ENCODE measurements around the gene MYBL2. TPM values are rescaled to one million over a fixed set of nuclear protein-coding genes. Genes with fewer than 3 reads are reported as not detected.

Gene MYBL2
- total RNA-seq, 1 donor: 17.8 TPM

- no peak overlapping the region for H3K4me3 ChIP-seq (ENCODE audit: low read depth, low read length)
- no peak for TF ChIP-seq CTCF (IDR thresholded peaks at IDR 0.05; ENCODE audit: insufficient read depth, low read length)
- no peak for DNase-seq (ENCODE audit: low read depth)
These were observed 54.7 kb downstream of the MYBL2 start for GRCh38 chr20:43721429-43722152.

GRCh38 chr20:43722153-43722505, 55.2 kb downstream of the MYBL2 start:
- TF ChIP-seq CTCF (IDR thresholded peaks at IDR 0.05; ENCODE audit: insufficient read depth, low read length): no peak
- DNase-seq (ENCODE audit: low read depth): no peak
- H3K4me3 ChIP-seq (ENCODE audit: low read depth, low read length): no peak overlapping the region

DNA sequence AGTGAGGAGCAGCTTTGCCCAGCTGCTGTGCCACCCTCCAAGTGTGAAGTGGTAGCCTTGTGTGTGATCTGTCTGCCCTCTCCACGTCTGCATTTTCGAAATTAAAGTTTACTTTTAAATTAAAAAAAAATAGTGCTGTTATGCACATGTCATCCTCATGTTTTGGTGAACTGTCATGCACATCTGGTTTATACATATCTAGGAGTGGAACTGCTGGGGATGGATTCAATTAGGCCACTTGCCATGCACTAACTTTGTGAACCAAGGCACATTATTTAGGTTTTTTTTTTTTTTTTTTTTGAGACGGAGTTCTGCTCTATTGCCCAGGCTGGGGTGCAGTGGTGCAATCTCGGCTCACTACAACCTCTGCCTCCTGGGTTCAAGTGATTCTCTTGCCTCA, 56.3 kb downstream of the MYBL2 start:
- TF ChIP-seq CTCF (IDR thresholded peaks at IDR 0.05; ENCODE audit: insufficient read depth, low read length): no peak
- H3K4me3 ChIP-seq (ENCODE audit: low read depth, low read length): no peak overlapping the region
- no peak for DNase-seq (ENCODE audit: low read depth)

GRCh38 chr20:43723735-43724134, 56.8 kb downstream of the MYBL2 start:
- TF ChIP-seq CTCF (IDR thresholded peaks at IDR 0.05; ENCODE audit: insufficient read depth, low read length): no peak
- DNase-seq (ENCODE audit: low read depth): no peak
- H3K4me3 ChIP-seq (ENCODE audit: low read depth, low read length): no peak overlapping the region

- no peak for DNase-seq (ENCODE audit: low read depth)
- no peak overlapping the region for H3K4me3 ChIP-seq (ENCODE audit: low read depth, low read length)
- TF ChIP-seq CTCF (IDR thresholded peaks at IDR 0.05; ENCODE audit: insufficient read depth, low read length): no peak
These were observed 57.5 kb downstream of the MYBL2 start for GRCh38 chr20:43724383-43724782.

- no peak for TF ChIP-seq CTCF (IDR thresholded peaks at IDR 0.05; ENCODE audit: insufficient read depth, low read length)
- DNase-seq (ENCODE audit: low read depth): peak; percentile 12
- H3K4me3 ChIP-seq (ENCODE audit: low read depth, low read length): no peak overlapping the region
These were observed 58.8 kb downstream of the MYBL2 start for GRCh38 chr20:43725666-43726065.

DNA sequence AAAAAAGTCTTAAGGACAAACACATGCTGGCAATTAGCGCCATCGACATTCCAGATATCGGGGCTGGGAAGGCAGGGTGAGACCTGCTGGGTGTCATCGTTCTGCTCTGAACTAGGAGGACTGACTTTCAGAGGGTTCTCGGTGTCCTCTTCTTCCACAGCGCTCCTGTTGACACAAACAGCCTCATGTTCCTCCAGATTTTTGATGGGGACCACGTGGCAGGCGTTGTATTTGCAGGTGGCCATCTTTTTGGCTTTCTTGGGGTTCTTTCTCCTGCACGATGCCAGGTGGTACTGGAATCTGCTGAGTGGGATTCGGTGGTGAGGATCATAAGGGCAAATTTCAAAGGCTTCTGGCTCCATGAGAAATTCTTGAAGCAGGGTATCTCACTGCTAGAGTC, 59.4 kb downstream of the MYBL2 start:
- no peak for DNase-seq (ENCODE audit: low read depth)
- no peak for TF ChIP-seq CTCF (IDR thresholded peaks at IDR 0.05; ENCODE audit: insufficient read depth, low read length)
- no peak overlapping the region for H3K4me3 ChIP-seq (ENCODE audit: low read depth, low read length)

Measured in fibroblast of the aortic adventitia (primary cell).